H1 (cell line): ENCODE measurements around the gene TMEM117. TPM values are rescaled to one million over a fixed set of nuclear protein-coding genes. Genes with fewer than 3 reads are reported as not detected.

Experiments
- CTCF ChIA-PET: fragments of 300-600 bp; sonication (Branson Sonifier 250); formaldehyde crosslinking; loops from one replicate; lab custom pipeline; 2021; ENCODE audit not compliant: partially characterized antibody; lab: Charles Lee
- POLR2A ChIA-PET: fragments of 300-600 bp; sonication (Branson Sonifier 250); formaldehyde crosslinking; loops from one replicate; lab custom pipeline; 2021; ENCODE audit warnings: inconsistent platforms; ENCODE audit not compliant: partially characterized antibody; lab: Charles Lee
- DNase-seq, 2 experiments: peaks; one replicate each; pipeline versions ENCODE4 v3.0.0 to v3.0.0-alpha.2; 2010 to 2022; ENCODE audit warnings: low spot score in 2 of 2, low read depth in 1 of 2, mixed read lengths in 1 of 2
- FAIRE-seq: peaks from 2 replicates; lab custom pipeline; 2011; peaks lifted over from hg19 to GRCh38; lab: Jason Lieb, UNC
- H2AFZ ChIP-seq: 2 replicates; pipeline ENCODE4 v1.8.1; 2012; ENCODE audit warnings: low read length, inconsistent platforms
- H2AK5ac ChIP-seq: 2 replicates; pipeline ENCODE4 v1.6.1; 2013; ENCODE audit warnings: low read depth, low read length
- H2BK120ac ChIP-seq: replicated peaks from 2 replicates; pipeline ENCODE3; 2013; ENCODE audit warnings: low read depth, low read length, inconsistent platforms
- H2BK12ac ChIP-seq: 2 replicates; pipeline ENCODE4 v1.6.1; 2013; ENCODE audit warnings: low read depth, low read length
- H2BK15ac ChIP-seq: 2 replicates; pipeline ENCODE4 v1.6.1; 2013; ENCODE audit warnings: low read length
- H2BK20ac ChIP-seq: 2 replicates; pipeline ENCODE4 v1.6.1; 2013; ENCODE audit warnings: low read length
- H2BK5ac ChIP-seq: 2 replicates; pipeline ENCODE4 v1.6.1; 2013; ENCODE audit warnings: low read depth, low read length
- H3K14ac ChIP-seq: 2 replicates; pipeline ENCODE4 v1.6.1; 2013; ENCODE audit warnings: inconsistent platforms; ENCODE audit not compliant: insufficient read length
- H3K18ac ChIP-seq: 2 replicates; pipeline ENCODE4 v1.6.1; 2013; ENCODE audit warnings: low read length; ENCODE audit errors: extremely low read depth
- H3K23ac ChIP-seq: 2 replicates; pipeline ENCODE4 v1.6.1; 2013; ENCODE audit warnings: inconsistent platforms; ENCODE audit not compliant: insufficient read length
- H3K23me2 ChIP-seq: 2 replicates; pipeline ENCODE4 v1.6.1; 2013; ENCODE audit warnings: low read depth, low read length
- H3K27ac ChIP-seq: 2 replicates; pipeline ENCODE4 v1.6.1; 2011; ENCODE audit warnings: low read depth, low read length, inconsistent platforms
- H3K27me3 ChIP-seq, 4 experiments: replicated peaks in 1 of 4; 1 replicate in 1 of 4; 2 replicates in 3 of 4; pipeline versions ENCODE4 v1.6.1 to v1.8.1; 2011 to 2013; ENCODE audit warnings: low read length in 3 of 4, mild to moderate bottlenecking in 3 of 4, inconsistent platforms in 2 of 4, mixed read lengths in 2 of 4, moderate library complexity in 1 of 4; ENCODE audit not compliant: control insufficient read depth in 3 of 4, insufficient read depth in 3 of 4; ENCODE audit errors: extremely low read depth in 1 of 4
- H3K36me3 ChIP-seq, 4 experiments: 2 replicates each; pipeline versions ENCODE4 v1.6.1 to v1.8.1; 2011 to 2013; ENCODE audit warnings: mild to moderate bottlenecking in 4 of 4, low read length in 3 of 4, moderate library complexity in 2 of 4, control low read depth in 1 of 4, inconsistent platforms in 1 of 4; ENCODE audit not compliant: insufficient read depth in 4 of 4, control insufficient read depth in 2 of 4
- H3K4ac ChIP-seq: replicated peaks from 2 replicates; pipeline ENCODE3; 2013; ENCODE audit warnings: low read length, low read depth, mixed read lengths, inconsistent platforms; ENCODE audit not compliant: insufficient read length
- H3K4me1 ChIP-seq, 4 experiments: replicated peaks in 1 of 4; 1 replicate in 1 of 4; 2 replicates in 3 of 4; pipeline versions ENCODE4 v1.6.1 to v1.8.1; 2011 to 2013; ENCODE audit warnings: low read length in 3 of 4, inconsistent platforms in 2 of 4, mixed read lengths in 1 of 4; ENCODE audit not compliant: insufficient read depth in 4 of 4, control insufficient read depth in 3 of 4
- H3K4me2 ChIP-seq, 2 experiments: 2 replicates each; pipeline versions ENCODE4 v1.6.1 to v1.8.1; 2011 to 2013; ENCODE audit warnings: low read depth in 2 of 2, low read length in 2 of 2, control low read depth in 1 of 2, inconsistent platforms in 1 of 2, mild to moderate bottlenecking in 1 of 2; ENCODE audit not compliant: insufficient read depth in 1 of 2
- H3K4me3 ChIP-seq, 4 experiments: fragments of 200-600, 300-600 bp in 1 of 4; sonication (generic), shearing (Covaris generic), sonication (Bioruptor Twin) in 1 of 4; 2 replicates each; pipeline versions ENCODE4 v1.5.1 to v1.8.1; 2011 to 2016; ENCODE audit warnings: low read length in 4 of 4, low read depth in 3 of 4, control low read depth in 2 of 4, inconsistent platforms in 2 of 4, mild to moderate bottlenecking in 2 of 4, mixed read lengths in 1 of 4, moderate library complexity in 1 of 4; ENCODE audit not compliant: insufficient read depth in 2 of 4; ENCODE audit errors: extremely low read depth in 1 of 4
- H3K56ac ChIP-seq: replicated peaks from 2 replicates; pipeline ENCODE3; 2013; ENCODE audit warnings: low read depth, mild to moderate bottlenecking, mixed read lengths, low read length, inconsistent platforms; ENCODE audit not compliant: insufficient read length
- H3K79me1 ChIP-seq: 2 replicates; pipeline ENCODE4 v1.6.1; 2013; ENCODE audit warnings: low read depth, low read length, control low read depth
- H3K79me2 ChIP-seq, 2 experiments: 2 replicates each; pipeline versions ENCODE4 v1.6.1 to v1.8.1; 2012 to 2013; ENCODE audit warnings: low read length in 2 of 2, mild to moderate bottlenecking in 2 of 2, inconsistent platforms in 1 of 2; ENCODE audit not compliant: insufficient read depth in 2 of 2, control insufficient read depth in 1 of 2
- H3K9ac ChIP-seq, 4 experiments: replicated peaks in 1 of 4; 1 replicate in 1 of 4; 2 replicates in 3 of 4; pipeline versions ENCODE4 v1.6.1 to v1.8.1; 2011 to 2013; ENCODE audit warnings: low read depth in 3 of 4, low read length in 3 of 4, control low read depth in 2 of 4, mild to moderate bottlenecking in 2 of 4, moderate library complexity in 2 of 4, inconsistent platforms in 1 of 4; ENCODE audit errors: extremely low read depth in 1 of 4
- H3K9me3 ChIP-seq, 2 experiments: 2 replicates each; pipeline versions ENCODE4 v1.6.1 to v1.8.1; 2012 to 2013; ENCODE audit warnings: mild to moderate bottlenecking in 2 of 2, moderate library complexity in 2 of 2, control low read depth in 1 of 2, inconsistent platforms in 1 of 2, low read depth in 1 of 2, low read length in 1 of 2, mixed read lengths in 1 of 2; ENCODE audit not compliant: insufficient read depth in 2 of 2
- H4K20me1 ChIP-seq, 2 experiments: replicated peaks in 1 of 2; 2 replicates each; pipeline versions ENCODE3 to v1.8.1; 2011 to 2013; ENCODE audit warnings: inconsistent platforms in 2 of 2, low read length in 2 of 2, mild to moderate bottlenecking in 1 of 2; ENCODE audit not compliant: insufficient read depth in 2 of 2, control insufficient read depth in 1 of 2
- H4K5ac ChIP-seq: 2 replicates; pipeline ENCODE4 v1.6.1; 2013; ENCODE audit warnings: low read length, low read depth, mixed read lengths, inconsistent platforms; ENCODE audit not compliant: insufficient read length
- H4K8ac ChIP-seq: 2 replicates; pipeline ENCODE4 v1.8.0; 2013; ENCODE audit warnings: mild to moderate bottlenecking, moderate library complexity, low read length, inconsistent platforms; ENCODE audit not compliant: insufficient read depth; ENCODE audit errors: extremely low read depth
- H4K91ac ChIP-seq: replicated peaks from 2 replicates; pipeline ENCODE3; 2013; ENCODE audit warnings: low read length, mixed read lengths, inconsistent platforms; ENCODE audit not compliant: insufficient read length
- ATF2 ChIP-seq: IDR thresholded peaks from 2 replicates; pipeline ENCODE4 v1.6.1; 2012; ENCODE audit warnings: low read length, inconsistent platforms
- CTBP2 ChIP-seq: IDR thresholded peaks from 2 replicates; pipeline ENCODE4 v1.7.0; 2011; ENCODE audit warnings: borderline replicate concordance, mild to moderate bottlenecking, moderate library complexity, mixed read lengths, low read length; ENCODE audit not compliant: insufficient read depth, insufficient read length
- HDAC6 ChIP-seq: IDR thresholded peaks from one replicate; pipeline ENCODE4 v1.7.1; 2012; ENCODE audit warnings: low read depth, mild to moderate bottlenecking, inconsistent platforms, low read length, moderate library complexity
- KDM1A ChIP-seq: fragments of 200-600, 300-600 bp; sonication (generic); IDR thresholded peaks from 2 replicates; pipeline ENCODE4 v1.7.1; 2016; ENCODE audit warnings: mild to moderate bottlenecking, low read length, borderline replicate concordance
- NANOG ChIP-seq: IDR thresholded peaks from 2 replicates; pipeline ENCODE4 v1.6.1; 2011; ENCODE audit warnings: low read length, low read depth, mild to moderate bottlenecking, inconsistent platforms; ENCODE audit not compliant: insufficient read depth, poor library complexity, severe bottlenecking
- POLR2AphosphoS5 ChIP-seq: IDR thresholded peaks from 2 replicates; pipeline ENCODE4 v1.6.1; 2011; ENCODE audit warnings: low read depth, low read length
- RFX5 ChIP-seq: IDR thresholded peaks from 2 replicates; pipeline ENCODE4 v1.6.1; 2011; ENCODE audit warnings: low read depth, low read length, improper control_type of control experiment, borderline replicate concordance
- RNF2 ChIP-seq: fragments of 200-900, 300-1000 bp; sonication (generic); IDR thresholded peaks from 2 replicates; pipeline ENCODE4 v1.7.1; 2016; ENCODE audit warnings: borderline replicate concordance, low read depth, mild to moderate bottlenecking, antibody characterized with exemption, low read length; ENCODE audit not compliant: poor library complexity, severe bottlenecking; ENCODE audit errors: missing control alignments
- SAP30 ChIP-seq: fragments of 300-600 bp; sonication (generic); IDR thresholded peaks from 2 replicates; pipeline ENCODE4 v1.7.1; 2012; ENCODE audit warnings: low read length, moderate library complexity, mild to moderate bottlenecking, inconsistent platforms; ENCODE audit not compliant: insufficient read depth, insufficient replicate concordance
- SIRT6 ChIP-seq: IDR thresholded peaks from one replicate; pipeline ENCODE4 v1.7.1; 2012; ENCODE audit warnings: low read length, inconsistent platforms
- TAF1 ChIP-seq: IDR thresholded peaks from 2 replicates; pipeline ENCODE4 v1.6.1; 2011; ENCODE audit warnings: mild to moderate bottlenecking, low read depth, low read length
- WGBS, 2 experiments: shearing (Covaris generic) in 1 of 2; methylation state at CpG; one replicate each; pipeline versions ENCODE4 v1.1.6 to v1.1.7; 2013 to 2015; ENCODE audit warnings: low lambda C conversion rate in 2 of 2, mixed read lengths in 2 of 2, inconsistent platforms in 1 of 2, low coverage in 1 of 2, missing lambda C conversion rate in 1 of 2; ENCODE audit not compliant: insufficient replicate concordance in 2 of 2, insufficient coverage in 1 of 2, insufficient read length in 1 of 2; ENCODE audit errors: extremely low coverage in 1 of 2, missing lambda C conversion rate in 1 of 2; 5-methylcytosine and 5-hydroxymethylcytosine counted together
- polyA plus RNA-seq, 7 experiments: library from polyadenylated mRNA; depleted of rRNA in 3 of 7; stranded (reverse) in 5 of 7; unstranded in 2 of 7; fragments of >200 nt in 5 of 7; fragments of 200-250 nt in 2 of 7; gene quantifications; 1 replicate in 5 of 7; 2 replicates in 1 of 7; 4 replicates in 1 of 7; pipeline versions ENCODE4 v1.2.1 to v1.2.3, GENCODE V29; 2011 to 2013; ENCODE audit warnings: missing spikeins in 2 of 7, mixed read lengths in 2 of 7
- total RNA-seq: library from RNA; stranded (reverse); fragmentation: NEBNext Ultra II Directional; extraction: Animal tissue kit (Norgen Biotek cat#: 25700); gene quantifications from 2 replicates; pipeline ENCODE4 v1.2.1, GENCODE V29; 2021

TMEM117 gene
- total and polyA plus RNA-seq, 2 of the 8 experiments (the other 6 are each of a cell fraction or from before 2014, with no cell fraction given): 0.80 to 1.4 TPM

- no peak for FAIRE-seq
- CTCF ChIA-PET: no interaction called here
- TF ChIP-seq SAP30 (no peak), POLR2AphosphoS5 (no peak), RNF2 (no peak), SIRT6 (no peak), TAF1 (no peak), CTBP2 (no peak), HDAC6 (no peak), RFX5 (no peak), ATF2 (no peak), KDM1A (no peak), NANOG (no peak)
These were observed 21.1 kb downstream of the TMEM117 start for GRCh38 chr12:43856972-43857371.

More at GRCh38 chr12:43856972-43857371, 21.1 kb downstream of the TMEM117 start:
- peaks cover 0 to 3% (median 0%) of the 10 kb centered on the region in 4 experiments; a peak in 2 of 7 replicates for H3K4me1 ChIP-seq
- no peak overlapping the region for H2AFZ ChIP-seq
- H3K9ac ChIP-seq: no peak overlapping the region
- H3K56ac ChIP-seq: no peak overlapping the region
- no peak overlapping the region for H4K8ac ChIP-seq
- H4K5ac ChIP-seq: no peak overlapping the region
- H3K79me1 ChIP-seq: no peaks in the 10 kb centered on the region
- H3K23me2 ChIP-seq: 0 out of 2 replicates have a peak, but pooled peaks cover 2% of the 10 kb centered on the region
- H2BK15ac ChIP-seq: no peak overlapping the region
- no peak overlapping the region for H3K4me2 ChIP-seq
- 85% methylated on average over 2 of the region's 2 CpGs; no CpG with 5 or more reads in 1 of the 2 experiments for WGBS, 2 experiments
- no peak overlapping the region for H2BK20ac ChIP-seq
- no peak overlapping the region for H3K18ac ChIP-seq
- no peaks in the 10 kb centered on the region for H3K9me3 ChIP-seq
- POLR2A ChIA-PET: interaction anchor here (0.6 kb wide), 1 partner anchor 1041 kb away, joined by 3 read pairs; no protein-coding TSS in a partner anchor
- H3K23ac ChIP-seq: no peak overlapping the region
- H3K27ac ChIP-seq: no peak overlapping the region
- H2BK12ac ChIP-seq: no peak overlapping the region
- no peak overlapping the region for H3K4me3 ChIP-seq
- no peaks in the 10 kb centered on the region for H3K36me3 ChIP-seq
- H3K4ac ChIP-seq: no peak overlapping the region
- H2BK5ac ChIP-seq: no peak overlapping the region
- H3K14ac ChIP-seq: no peak overlapping the region
- no peak overlapping the region for H4K91ac ChIP-seq
- no peaks in the 10 kb centered on the region for H3K79me2 ChIP-seq
- H4K20me1 ChIP-seq: no peaks in the 10 kb centered on the region
- H2BK120ac ChIP-seq: no peak overlapping the region
- no peaks in the 10 kb centered on the region for H3K27me3 ChIP-seq
- DNase-seq: no peak
- H2AK5ac ChIP-seq: no peak overlapping the region
